GM21515 (cell line): Measurements from ENCODE around the gene ST7L.
"Not testable (repeated sequence)": the region's sequence is repeated elsewhere in the genome, so short reads cannot be mapped to it uniquely, and the experiment has no call there.

Source experiments
- ATAC-seq: cut with Tn5 transposase; IDR thresholded peaks from one replicate; pipeline ENCODE4 v1.9.1; 2021; ENCODE audit not compliant: unreplicated experiment

ST7L gene

DNA sequence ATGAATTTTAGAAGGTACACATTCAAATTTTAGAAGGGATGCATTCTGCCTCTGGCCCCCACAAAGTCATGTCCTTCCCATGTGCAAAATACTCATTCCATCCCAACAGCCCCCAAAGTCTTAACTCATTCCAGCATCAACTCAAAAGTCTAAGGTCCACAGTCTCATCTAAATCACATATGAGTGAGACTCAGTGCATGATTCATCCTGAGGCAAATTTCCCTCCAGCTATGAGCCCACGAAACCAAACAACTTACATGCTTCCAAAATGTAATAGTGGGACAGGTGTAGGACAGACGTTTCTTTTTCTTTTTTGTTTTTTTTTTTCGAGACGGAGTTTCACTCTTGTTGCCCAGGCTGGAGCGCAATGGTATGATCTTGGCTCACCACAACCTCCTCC is 122.7 kb downstream of the ST7L start:
- no peak for ATAC-seq

DNA sequence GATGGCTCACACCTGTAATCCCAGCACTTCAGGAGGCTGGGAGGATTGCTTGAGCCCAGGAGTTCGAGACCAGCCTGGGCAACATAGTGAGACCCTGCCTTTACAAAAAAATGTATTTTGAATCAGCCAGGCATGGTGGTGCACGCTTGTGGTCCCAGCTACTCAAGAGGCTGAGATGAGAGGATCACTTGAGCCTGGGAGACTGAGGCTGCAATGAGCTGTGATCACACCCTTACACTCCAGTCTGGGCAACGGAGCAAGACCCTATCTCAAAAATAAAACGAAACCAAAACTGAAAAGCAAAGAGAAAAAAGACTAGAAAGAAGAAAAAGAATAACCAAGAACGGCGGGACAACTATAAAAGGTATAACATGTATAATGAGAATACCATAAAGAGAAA is 125.6 kb downstream of the ST7L start:
- ATAC-seq = no peak

DNA sequence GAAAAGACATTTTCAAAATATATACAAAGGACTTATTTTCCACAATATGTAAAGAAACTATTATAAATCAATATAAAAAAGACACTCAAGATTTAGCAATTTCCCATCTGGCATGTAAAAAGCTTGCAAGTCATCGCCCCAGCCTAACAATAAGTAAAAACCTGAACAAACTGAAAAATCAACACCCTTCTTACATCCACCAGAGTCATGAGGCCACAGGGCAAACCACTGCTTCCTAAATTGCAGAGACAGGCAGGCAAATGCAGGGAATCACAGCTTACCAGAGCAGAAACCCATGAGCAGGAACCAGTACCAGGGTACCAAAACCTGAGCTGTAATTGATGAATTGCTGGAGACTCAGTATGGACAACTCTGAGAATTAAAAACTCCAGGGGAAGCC is 126.9 kb downstream of the ST7L start:
- ATAC-seq = no peak

DNA sequence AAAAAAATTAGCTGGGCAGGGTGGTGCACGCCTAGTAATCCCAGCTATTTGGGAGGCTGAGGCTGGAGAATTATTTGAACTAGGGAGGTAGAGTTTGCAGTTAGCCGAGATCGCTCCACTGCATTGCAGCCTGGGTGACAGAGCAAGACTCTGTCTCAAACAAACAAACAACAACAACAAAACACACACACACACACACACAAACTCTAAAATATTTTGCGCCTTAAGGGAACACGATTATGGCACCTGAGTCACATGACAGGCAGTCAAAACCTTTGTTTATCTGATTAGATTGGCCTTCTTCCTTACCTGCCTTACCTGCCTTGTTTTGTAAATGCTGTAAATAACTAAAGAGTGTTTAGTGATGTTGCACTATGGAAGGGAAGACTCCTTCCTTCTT is 130.8 kb downstream of the ST7L start:
- ATAC-seq = no peak

DNA sequence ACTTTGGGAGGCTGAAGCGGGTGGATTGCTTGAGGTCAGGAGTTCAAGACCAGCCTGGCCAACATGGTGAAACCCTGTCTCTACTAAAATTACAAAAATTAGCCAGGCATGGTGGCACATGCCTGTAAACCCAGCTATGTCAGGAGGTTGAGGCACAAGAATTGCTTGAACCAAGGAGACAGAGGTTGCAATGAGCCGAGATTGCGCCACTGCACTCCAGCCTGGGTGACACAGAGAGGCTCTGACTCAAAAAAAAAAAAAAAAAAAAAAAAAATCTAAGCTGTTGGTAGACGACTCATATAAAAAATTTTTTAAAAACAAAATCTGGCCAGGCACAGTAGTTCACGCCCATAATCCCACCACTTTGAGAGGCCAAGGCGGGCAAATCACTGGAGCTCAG is 131.3 kb downstream of the ST7L start:
- not testable (repeated sequence) for ATAC-seq

DNA sequence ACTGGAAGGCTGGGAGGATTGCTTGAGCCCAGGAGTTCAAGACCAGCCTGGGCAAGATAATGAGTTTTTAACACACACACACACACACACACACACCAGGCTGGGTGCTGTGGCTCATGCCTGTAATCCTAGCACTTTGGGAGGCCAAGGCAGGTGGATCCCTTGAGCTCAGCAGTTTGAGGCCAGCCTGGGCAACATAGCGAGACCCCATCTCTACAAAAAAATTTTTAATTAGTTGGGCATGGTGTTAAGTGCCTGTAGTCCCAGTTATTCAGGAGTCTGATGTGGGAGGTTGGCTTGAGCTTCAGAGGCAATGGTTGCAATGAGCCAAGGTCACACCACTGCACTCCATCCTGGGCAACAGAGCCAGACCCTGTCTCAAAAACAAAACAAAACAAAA is 132.9 kb downstream of the ST7L start:
- not testable (repeated sequence) for ATAC-seq

DNA sequence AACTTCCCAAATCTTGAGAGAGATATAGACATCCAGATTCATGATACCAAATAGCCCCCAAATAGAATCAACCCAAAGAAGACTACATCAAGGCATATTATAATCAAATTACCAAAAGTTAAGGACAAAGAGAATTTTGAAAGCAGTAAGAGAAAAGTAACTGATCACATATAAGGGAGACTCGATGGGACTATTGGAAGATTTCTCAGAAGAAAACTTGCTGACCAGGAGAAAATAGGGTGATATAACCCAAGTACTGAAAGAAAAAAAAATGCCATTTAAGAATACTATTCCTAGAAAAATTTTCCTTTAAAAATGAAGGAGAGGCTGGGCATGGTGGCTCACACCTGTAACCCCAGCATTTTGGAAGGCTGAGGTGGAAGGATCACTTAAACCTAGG is 140.6 kb downstream of the ST7L start:
- no peak for ATAC-seq

DNA sequence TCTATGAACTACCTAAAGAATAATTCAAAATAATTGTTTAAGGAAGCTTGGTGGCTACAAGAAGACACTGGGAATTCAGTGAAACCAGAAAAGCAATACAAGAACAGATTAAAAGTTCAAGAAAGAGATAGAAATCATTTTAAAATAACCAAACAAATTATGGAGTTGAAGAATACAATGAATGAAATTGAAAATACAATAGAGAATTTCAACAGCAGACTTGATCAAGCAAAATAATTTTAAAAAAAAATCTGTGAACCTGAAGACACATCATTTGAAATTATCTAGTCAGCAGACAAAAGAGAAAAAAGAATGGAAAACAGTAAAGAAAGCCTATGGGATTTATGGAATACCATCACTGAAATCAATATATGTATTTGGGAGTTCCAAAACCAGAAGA is 141.4 kb downstream of the ST7L start:
- no peak for ATAC-seq
